HG03442 (cell line): ENCODE results near the gene KIF12.

Experiments
- ATAC-seq: cut with Tn5 transposase; IDR thresholded peaks from one replicate; pipeline ENCODE4 v1.9.1; 2021; ENCODE audit warnings: mild to moderate bottlenecking, moderate library complexity; ENCODE audit not compliant: unreplicated experiment

KIF12 gene

GRCh38 chr9:114070188-114071103 is 28.6 kb downstream of the KIF12 start:
- ATAC-seq, result no peak

GRCh38 chr9:114069476-114070187 is 29.5 kb downstream of the KIF12 start:
- ATAC-seq, result no peak

- no peak for ATAC-seq
These were observed 33.8 kb downstream of the KIF12 start for GRCh38 chr9:114065304-114065703.

- no peak for ATAC-seq
These were observed 37.1 kb downstream of the KIF12 start for GRCh38 chr9:114061830-114062474.

- ATAC-seq, result no peak
These were observed 37.8 kb downstream of the KIF12 start for GRCh38 chr9:114061292-114061691.

- no peak for ATAC-seq
These were observed 38.4 kb downstream of the KIF12 start for GRCh38 chr9:114060711-114061110.

- ATAC-seq, result no peak
These were observed 39.0 kb downstream of the KIF12 start for GRCh38 chr9:114060070-114060469.

- no peak for ATAC-seq
These were observed 39.9 kb downstream of the KIF12 start for GRCh38 chr9:114059047-114059803.

GRCh38 chr9:114058688-114059046 is 40.4 kb downstream of the KIF12 start:
- no peak for ATAC-seq

- ATAC-seq, result no peak
These were observed 41.8 kb downstream of the KIF12 start for GRCh38 chr9:114057161-114057885.

- no peak for ATAC-seq
These were observed 42.6 kb downstream of the KIF12 start for GRCh38 chr9:114056527-114056926.

- ATAC-seq, result no peak
These were observed 43.2 kb downstream of the KIF12 start for GRCh38 chr9:114055894-114056293.

- ATAC-seq, result no peak
These were observed 44.0 kb downstream of the KIF12 start for GRCh38 chr9:114055061-114055460.

GRCh38 chr9:114054191-114054690 is 44.9 kb downstream of the KIF12 start:
- no peak for ATAC-seq

- ATAC-seq, result no peak
These were observed 45.7 kb downstream of the KIF12 start for GRCh38 chr9:114053246-114054005.

- no peak for ATAC-seq
These were observed 47.4 kb downstream of the KIF12 start for GRCh38 chr9:114051706-114052105.

GRCh38 chr9:114051281-114051680 is 47.8 kb downstream of the KIF12 start:
- ATAC-seq, result no peak

GRCh38 chr9:114050646-114051045 is 48.4 kb downstream of the KIF12 start:
- ATAC-seq, result no peak

- no peak for ATAC-seq
These were observed 48.9 kb downstream of the KIF12 start for GRCh38 chr9:114050226-114050568.
